Left hindlimb (tissue), 1 donor: ENCODE results near the gene COPS6.
A peak's percentile ranks its signal among the peaks of the same experiment; 100 is the strongest.

Experiments
- DNase-seq: peaks from one replicate; pipeline ENCODE4 v3.0.0-alpha.2; 2018

COPS6 gene

DNA sequence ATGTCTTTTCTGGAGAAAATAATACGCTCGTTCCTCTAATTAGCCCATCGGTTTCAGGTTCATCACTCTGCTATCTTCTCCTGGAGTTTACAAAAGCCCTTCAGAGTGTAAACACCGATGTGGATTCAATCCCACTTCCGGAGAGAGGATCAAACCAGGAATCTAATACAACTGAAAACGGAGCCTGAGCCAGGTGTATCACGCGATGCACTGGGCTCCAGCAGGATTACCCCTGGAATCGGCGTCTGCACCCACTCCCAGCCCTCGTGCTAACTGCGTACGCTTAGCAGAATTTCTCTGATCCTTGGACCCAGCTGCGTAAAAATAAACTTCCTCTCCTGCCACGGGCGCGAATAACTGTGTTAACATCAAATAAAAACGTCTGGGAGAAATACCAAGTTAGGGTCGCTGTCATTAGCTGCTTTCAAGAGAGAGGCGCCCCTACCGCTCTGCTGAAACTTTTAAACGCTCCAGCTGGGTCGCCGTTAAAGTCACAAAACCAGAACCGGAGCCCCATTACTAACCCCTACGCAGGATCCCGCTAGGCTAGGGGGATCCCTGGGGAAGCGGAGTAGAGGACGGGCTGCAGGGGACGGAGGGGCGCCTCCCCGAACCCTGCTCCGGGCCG is 7.7 kb upstream of the COPS6 start:
- DNase-seq, result no peak

DNA sequence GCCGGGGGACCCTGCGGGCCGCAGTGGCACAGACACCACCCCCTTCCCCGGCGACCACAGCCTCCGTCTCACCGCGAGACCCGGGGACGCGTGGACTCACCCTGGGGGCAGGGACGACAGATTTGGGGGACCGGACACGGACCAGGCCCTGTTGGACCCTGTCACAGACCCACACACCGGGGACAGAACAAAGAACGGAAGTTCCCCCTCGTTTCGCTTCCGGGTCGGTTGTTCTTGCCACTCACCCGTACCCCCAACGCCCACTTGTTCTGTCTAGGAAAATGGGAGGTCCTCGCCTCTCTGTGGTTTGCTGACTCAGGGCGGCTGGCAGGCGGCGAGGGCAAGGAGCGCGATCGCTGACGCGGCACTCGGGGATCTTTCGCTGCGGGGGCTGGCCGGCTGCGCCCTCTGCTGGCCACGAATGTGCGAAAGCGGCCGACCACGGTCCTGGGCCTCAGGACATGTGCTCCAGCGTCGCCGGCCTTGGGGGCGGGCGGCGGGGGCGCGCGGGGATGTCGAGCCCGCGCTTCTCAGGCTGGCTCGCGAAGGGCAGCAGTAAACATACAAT is 7.2 kb upstream of the COPS6 start, which contains the start of gene ZNF3:
Gene ZNF3, minus strand, starts transcription at position 189 of the 568 bp plus-strand sequence. CDS start 4,366 bp downstream, outside the sequence.
- peak; percentile 99 for DNase-seq

DNA sequence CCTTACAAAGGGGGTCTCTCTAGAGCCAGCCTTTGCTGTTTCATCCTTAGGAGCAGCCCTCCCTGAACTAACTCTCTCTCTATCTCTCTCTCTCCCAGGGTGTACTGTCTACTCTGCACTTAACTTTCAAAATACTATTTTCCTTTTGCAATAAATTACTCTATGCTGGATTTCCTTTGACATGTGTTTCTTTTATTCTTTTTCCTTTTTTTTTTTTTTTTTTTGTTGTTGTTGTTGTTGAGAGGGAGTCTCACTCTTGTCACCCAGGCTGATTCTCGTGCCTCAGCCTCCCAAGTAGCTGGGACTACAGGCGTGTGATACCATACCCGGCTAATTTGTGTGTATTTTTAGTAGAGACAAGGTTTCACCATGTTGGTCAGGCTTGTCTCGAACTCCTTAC is 5.8 kb upstream of the COPS6 start:
- no peak for DNase-seq

DNA sequence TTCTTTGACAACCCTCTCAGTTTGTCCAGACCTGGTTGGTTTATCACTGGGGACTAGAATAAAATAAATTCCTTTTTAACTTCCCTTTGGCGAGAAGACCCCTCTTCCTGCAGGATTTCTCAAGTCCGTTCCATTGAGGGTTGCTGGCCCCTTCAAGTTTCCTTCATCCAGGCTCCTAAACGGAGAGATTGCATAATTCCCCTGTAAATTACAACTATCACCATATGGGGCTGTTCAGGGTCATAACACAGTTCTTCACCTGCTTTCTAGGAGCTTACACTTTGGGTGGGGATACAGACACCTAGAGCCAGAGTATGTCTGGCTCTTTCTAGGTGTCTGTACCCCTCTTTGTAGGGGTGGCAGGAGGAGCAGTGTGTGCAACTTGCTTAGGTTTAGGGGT is 3.3 kb upstream of the COPS6 start:
- no peak for DNase-seq

DNA sequence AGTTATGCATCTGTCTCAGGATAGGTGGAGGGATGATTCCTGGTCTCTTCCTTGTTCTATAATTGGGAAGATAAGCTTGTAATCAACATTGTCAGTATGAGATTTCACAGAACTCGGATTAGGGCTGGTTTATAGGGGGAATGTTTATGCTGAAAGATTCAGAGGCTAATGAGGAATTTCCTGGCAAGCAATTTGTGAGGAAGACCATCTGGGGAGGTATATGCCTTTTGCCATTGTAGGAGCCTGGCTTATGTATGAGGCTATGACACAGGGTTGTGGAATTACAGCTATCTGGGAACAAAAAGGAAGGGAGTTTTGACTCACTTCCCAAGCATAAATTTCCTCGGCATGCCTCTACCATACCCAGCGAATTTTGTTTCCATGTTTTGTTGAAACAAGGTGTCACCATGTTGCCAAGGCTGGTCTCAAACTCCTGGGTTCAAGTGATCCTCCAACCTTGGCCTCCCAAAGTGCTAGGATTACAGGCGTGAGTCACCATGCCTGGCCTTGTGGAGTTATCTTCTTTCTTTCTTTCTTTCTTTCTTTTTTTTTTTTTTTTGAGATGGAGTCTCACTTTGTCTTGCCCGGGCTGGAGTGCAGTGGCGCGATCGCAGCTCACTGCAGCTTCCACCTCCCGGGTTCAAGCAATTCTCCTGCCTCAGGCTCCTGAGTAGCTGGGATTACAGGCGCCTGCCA is 1.6 kb upstream of the COPS6 start:
- no peak for DNase-seq

DNA sequence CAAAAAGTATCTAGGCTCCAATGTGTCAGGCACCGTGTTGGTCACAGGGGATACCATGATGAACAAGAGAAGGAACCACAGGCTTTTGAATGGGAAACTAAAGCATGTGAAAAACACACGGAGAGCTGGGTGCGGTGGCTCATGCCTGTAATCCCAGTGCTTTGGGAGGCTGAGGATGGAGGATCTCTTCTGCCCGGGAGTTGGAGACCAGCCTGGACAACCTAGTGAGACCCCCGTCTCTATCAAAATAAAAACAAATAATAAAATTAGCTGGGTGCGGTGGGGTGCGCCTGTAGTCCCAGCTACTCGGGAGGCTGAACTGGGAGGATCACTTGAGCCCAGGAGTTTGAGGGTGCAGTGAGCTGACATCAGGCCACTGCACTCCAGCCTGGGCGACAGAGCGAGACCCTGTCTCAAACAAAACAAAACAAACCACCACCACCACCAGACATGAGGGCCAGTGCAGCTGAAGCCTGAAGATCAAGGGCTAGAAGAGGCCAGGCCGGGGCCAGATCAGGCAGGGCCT is 611 bp upstream of the COPS6 start:
- no peak for DNase-seq

DNA sequence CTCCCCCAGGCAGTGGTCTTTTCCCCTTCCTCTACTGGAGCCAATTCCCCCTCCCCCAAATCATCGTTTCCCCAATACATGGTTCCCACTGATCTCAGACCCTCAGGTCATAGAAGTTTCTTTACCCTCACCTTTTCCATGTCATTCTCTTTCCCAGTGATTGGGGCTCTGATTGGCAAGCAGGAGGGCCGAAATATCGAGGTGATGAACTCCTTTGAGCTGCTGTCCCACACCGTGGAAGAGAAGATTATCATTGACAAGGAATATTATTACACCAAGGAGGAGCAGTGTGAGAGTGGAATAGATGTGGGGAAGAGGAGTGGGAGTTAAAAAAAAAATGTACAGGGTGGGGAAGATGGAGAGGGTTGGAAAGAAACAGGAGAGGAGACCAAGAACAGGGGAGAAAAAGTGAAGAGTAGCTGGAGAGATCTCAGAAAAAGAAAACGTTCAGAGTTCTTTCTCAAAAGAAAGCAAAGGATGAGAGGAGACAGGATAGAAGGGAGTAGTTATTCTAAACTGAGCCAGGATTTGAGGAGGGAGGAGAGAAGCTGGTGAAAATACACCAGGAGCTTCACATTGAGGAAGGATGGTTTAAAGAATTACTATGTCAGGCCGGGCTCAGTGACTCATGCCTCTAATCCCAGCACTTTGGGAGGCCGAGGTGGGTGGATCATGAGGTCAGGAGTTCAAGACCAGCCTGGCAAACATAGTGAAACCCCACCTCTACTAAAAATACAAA is 858 bp downstream of the COPS6 start:
- no peak for DNase-seq

DNA sequence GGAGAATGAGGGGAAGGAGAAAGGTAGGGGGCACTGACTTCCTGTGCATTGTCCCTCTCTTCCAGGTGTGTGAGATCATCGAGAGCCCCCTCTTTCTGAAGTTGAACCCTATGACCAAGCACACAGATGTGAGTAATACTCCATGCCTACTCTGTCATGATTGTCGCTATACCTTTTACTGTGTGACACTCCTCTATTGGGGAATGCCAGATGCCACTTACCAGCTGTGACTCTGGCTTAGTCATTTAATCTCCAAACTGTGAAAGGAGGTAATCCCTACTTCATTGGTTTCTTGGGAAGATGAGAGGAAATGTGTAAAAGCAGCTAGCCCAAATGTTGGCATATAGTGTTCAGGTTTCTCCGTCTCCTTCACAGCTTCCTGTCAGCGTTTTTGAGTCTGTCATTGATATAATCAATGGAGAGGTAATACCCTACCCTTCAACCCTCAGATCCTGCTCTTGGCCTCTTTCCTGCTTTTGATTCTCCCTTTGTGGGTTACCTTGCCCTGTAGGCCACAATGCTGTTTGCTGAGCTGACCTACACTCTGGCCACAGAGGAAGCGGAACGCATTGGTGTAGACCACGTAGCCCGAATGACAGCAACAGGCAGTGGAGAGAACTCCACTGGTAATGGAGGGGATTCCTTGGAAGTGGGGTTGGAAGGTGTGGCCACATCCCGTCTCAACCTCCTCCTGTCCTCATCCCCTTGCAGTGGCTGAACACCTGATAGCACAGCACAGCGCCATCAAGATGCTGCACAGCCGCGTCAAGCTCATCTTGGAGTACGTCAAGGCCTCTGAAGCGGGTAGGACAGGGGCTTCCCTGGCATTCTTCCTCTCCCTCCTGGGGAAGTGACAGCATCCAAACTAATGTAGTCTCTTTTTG is 2.0 kb downstream of the COPS6 start:
- DNase-seq, result no peak

DNA sequence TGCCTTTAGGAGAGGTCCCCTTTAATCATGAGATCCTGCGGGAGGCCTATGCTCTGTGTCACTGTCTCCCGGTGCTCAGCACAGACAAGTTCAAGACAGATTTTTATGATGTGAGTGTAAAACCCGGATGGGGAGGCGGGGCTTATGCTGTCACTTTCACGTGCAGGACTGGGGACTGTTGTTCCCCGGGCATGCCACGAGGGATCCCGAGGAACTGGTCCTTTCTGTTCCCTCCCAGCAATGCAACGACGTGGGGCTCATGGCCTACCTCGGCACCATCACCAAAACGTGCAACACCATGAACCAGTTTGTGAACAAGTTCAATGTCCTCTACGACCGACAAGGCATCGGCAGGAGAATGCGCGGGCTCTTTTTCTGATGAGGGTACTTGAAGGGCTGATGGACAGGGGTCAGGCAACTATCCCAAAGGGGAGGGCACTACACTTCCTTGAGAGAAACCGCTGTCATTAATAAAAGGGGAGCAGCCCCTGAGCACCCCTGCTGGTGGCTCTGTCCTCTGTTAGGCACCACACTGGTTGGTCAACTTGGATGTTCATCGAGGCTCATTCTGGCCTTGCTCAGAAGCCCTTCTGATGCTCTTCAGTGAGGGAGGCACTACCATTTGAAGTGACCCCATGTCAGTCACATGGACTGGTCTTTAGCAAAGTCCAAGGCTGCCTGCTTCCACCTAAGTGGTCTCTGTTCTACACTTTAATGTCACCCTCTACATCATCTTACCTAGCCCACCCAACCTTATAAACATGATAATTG is 2.8 kb downstream of the COPS6 start:
- no peak for DNase-seq

DNA sequence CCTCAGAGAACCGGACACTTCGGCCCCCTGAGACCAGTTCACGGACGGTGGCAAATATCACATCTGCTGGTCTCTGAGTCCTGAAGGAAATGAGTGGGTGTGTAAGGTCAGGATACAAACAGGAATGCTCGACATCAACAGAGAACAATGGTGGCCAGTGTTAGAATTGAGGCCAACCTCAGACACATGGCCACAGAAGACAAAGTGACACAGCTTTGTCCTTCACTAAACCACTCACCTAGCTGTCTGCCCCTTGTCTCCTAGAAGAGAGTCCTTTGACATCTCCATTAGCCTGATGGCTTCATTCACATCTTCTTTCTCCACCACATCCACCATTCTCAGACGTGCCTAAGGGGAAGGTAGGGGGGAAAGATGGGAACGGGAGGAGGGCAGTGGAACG is 4.3 kb downstream of the COPS6 start:
- no peak for DNase-seq

DNA sequence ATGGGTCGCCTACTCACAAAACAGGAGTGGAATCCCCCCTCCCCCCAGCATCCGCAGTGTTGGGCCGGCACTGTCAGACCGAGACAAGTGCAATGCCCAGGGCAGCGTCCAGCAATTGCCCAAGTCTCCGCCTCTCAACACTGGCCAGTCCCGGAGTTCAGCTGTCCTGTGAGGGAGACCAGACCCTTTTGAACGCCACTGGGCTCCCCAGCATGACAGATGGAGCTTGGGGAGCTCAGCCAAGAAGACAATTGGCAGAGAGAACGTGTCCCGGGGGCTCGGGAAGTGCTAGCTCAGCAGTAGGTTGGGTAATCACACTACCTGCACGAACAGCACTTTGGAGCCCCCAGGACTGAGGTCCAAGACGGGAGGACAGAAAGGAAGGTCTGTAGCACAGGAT is 4.7 kb downstream of the COPS6 start:
- no peak for DNase-seq

DNA sequence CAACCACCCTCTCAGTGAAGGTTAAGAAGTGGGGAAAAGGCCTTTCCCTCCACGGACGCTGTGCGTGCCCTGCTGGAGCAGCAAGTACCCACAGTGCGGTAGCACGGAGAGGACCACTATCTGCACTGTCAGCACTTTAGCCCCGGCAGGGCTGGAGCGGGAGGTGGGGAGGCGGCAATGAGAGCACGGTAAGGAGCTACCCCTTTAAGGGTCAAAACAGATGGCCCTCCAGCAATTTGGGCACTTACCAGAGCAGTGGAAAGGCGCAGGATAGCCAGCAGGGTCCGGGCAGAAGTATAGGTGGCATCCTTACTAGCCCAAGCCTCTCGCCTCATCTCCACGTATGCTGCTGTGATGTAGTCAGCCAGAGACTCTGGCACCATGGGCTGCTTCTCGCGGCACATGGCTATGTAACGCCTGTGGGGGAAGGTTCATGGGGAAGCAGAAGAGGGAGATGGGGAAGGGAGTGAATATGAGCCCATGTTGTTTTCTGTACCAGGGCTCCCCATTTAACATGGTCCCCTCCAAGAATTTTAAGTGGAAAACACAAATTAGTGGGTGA is 5.2 kb downstream of the COPS6 start:
- no peak for DNase-seq

DNA sequence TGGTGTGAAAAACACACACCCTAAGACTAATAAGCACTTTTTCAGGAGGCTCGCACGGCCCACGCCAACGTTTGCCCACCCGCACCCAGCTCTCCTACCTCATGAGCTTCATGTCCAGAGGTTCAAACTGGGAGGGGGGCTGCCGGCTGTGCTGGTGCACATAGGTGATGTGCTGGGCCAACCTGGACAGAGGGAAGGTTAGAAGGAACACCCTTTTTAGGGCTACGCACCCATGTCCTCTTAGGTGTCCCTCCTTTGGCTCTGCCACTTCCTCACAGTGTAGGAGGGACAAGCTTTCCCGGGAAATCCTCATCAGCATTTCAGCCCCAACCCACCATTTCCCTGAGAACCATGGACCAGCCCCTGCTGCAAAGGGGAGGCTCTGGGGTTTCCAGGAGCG is 6.5 kb downstream of the COPS6 start:
- DNase-seq, result no peak

DNA sequence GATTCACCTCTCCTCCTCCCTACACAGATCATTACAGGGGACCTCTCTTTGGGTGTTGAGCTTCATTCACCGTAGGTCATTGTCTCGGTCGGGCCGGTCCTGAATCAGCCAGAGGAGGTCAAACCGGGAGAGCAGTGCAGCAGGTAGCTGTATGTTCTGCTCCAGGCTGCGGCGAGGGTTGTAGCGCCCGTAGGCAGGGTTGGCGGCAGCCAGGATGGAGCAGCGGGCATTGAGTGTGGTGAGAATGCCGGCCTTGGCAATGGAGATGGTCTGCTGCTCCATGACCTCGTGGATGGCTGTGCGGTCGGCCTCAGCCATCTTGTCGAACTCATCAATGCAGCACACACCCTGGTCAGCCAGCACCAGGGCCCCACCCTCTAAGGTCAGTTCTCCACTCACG is 6.9 kb downstream of the COPS6 start:
- DNase-seq, result no peak

DNA sequence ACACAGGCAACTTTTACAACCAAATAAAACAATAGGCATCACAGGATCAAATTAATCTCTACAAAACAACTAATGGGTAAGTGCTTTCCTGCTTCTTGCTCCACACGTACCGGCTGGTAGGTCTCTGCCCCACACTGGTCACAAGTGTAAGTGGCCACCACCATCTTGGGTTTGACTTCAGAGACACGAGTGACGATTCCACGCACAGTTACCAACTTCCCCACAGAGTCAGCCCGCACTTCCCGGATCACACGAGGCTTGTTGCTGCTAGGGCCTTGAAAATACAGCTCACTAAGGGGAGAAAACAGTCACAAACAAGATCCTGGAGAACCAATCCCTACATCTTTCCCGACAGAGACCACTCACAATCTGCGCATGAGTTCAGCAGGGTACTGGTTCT is 10.1 kb downstream of the COPS6 start:
- no peak for DNase-seq

DNA sequence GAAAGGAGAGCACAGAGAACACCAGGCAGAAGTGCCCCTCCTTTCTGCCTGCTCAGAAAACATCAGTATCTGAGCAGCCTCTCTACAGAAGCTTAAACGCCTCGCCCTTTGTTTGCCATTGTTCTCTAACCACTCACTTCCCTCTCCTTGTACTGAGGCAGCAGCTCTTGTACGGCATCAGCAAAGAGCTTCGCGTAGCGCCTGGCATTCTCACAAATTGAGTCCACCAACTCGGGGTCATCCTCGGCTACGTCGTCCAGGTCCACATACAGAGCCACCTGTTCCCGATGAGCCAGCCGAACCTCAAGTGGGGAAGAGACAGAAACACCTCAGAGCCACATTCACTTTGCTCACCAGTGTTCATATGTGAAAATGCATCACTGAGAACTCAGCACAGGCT is 10.7 kb downstream of the COPS6 start:
- DNase-seq, result no peak

DNA sequence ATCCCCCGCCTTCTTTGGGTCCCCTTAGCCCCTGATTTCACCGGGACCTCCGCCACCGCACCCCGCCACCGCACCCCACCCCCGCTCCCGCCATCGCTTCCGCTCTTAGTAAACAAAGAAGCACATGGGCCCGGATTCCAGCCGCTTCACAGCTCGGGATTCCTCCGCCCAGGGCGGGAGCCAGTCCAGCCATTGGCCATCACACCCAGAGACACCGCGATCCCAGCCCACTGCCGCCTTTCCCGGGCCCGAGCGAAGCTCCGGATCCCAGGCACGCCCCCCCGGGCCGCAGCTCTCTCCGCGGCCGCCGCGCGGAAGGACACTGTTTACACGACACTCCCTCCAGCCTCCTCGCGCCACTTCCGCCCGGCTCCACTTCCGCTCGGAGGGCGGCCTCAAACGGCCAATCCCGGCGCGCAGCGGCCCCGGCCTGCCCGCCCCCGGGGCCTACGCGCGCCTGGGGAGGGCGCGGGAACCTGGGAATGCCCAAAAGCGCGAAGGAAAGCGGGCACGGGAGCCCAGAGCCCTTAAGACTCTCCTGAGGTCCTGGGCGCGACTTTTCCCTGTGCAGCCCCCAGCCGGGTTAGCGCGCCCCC is 11.7 kb downstream of the COPS6 start:
- peak; percentile 96 for DNase-seq

DNA sequence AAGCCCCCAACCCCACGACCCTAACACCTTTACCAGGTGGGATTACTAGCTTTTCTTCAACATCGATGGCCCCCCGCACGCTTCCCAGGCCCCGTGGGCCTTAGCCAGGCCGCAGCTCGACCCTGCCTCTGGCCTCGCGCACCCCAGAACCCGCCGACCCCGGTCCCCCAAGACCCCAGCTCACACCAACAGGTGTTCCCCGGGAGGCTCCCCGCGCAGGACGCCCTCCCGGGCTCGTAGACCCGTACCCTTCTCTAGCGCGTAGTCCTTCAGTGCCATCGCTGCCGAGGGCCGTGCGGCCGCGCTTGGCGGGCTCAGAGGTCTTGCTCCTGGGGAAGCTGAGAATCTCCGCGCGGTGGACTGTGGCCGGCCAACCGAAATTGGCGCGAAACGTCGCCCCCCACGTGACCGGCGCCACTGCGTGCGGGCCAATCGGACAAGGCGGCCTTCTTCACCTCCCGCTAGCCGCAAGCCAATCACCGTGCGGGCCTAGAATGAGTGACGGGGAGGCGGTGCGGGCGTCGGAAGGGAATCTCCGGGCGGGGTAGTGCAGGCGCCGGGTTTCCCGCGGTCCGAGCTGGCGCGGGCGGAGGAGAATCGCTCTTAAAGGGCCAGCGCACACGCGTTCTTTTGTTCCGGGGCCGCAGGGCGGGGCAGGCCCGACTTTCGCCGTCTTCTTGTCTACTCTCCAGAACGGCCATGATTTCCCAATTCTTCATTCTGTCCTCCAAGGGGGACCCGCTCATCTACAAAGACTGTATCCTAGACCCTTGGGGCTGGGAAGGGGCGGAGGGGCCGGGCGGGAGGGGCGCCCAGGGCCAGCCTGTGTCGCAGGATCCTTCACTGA is 12.5 kb downstream of the COPS6 start, which contains the start of the genes AP4M1 and MCM7:
Gene AP4M1, plus strand, starts transcription at position 628 of the 847 bp plus-strand sequence. Its CDS starts 72 bp downstream, at position 700.
Gene MCM7, minus strand, starts transcription at position 382 of the 847 bp plus-strand sequence. Its CDS starts 103 bp downstream, at position 279.
- peak; percentile 99 for DNase-seq
